ENCODE results near the gene PDE6B. TPM values are rescaled to one million over a fixed set of nuclear protein-coding genes. Genes with fewer than 3 reads are reported as not detected.

The PDE6B gene
- total RNA-seq, 1 experiment from 2014 or later, result not detected

DNA sequence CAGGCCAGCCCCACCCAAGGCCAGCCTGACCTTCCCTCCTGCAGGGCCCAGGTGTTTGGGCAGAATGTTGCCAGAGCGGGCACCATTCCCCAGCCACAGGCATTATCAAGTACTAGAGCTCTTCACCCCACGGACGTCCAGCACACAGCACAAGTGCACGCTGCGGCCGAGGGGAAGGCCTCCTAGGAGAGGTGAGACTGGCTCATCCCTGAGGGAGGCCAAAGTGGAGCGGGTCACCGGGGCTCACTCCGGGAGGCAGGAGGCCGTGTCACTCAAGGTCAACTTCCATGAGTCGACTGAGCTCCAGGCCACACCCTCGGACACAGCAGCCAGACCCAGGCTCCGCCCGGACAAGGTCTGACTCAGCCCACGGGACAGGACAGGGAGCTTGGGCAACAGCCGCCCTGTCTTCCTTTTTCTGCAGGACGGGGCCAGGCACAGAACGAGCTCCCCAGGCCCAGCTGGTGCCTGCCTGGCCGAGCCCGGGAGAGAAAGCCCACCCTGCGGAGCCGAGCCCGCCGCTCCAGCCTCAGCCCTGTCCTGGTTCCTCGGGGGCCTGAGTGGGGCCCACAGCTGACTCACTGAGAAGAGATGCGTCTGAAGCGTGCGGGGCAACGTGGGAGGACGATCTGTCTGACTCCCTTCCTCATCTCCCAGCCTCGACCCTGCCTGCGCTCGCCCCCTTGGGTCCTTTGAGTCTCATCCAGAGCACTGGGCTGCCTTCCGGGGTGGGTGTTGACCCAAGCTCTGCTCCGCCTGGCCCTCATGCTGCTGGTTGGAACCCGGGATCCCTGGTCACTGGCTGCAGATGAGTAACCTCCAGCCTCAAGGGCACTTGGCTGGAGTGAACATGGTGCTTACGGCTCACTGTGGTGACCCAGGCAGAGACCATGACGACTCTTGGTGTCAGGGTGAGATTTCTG, 61.9 kb downstream of the PDE6B start:
- ChIA-PET POLR2A (ENCODE audit: unreplicated experiment) (interaction anchor here (0.6 kb wide), 1 partner anchor 713 kb away, joined by 3 read pairs; no protein-coding TSS in a partner anchor), CTCF (no interaction called here)
- no peaks in the 10 kb centered on the region for H3K79me2 ChIP-seq (ENCODE audit: low read length)
- peaks cover 16% of the 10 kb centered on the region for H3K4me1 ChIP-seq (ENCODE audit: insufficient read depth, low read length)
- TF ChIP-seq EZH2phosphoT487 (IDR thresholded peaks at IDR 0.05; ENCODE audit: borderline replicate concordance, low read length), result no peak
- no peak for TF ChIP-seq EZH2 (IDR thresholded peaks at IDR 0.05; ENCODE audit: low read length, unreplicated experiment)
- TF ChIP-seq, protein P1, sequence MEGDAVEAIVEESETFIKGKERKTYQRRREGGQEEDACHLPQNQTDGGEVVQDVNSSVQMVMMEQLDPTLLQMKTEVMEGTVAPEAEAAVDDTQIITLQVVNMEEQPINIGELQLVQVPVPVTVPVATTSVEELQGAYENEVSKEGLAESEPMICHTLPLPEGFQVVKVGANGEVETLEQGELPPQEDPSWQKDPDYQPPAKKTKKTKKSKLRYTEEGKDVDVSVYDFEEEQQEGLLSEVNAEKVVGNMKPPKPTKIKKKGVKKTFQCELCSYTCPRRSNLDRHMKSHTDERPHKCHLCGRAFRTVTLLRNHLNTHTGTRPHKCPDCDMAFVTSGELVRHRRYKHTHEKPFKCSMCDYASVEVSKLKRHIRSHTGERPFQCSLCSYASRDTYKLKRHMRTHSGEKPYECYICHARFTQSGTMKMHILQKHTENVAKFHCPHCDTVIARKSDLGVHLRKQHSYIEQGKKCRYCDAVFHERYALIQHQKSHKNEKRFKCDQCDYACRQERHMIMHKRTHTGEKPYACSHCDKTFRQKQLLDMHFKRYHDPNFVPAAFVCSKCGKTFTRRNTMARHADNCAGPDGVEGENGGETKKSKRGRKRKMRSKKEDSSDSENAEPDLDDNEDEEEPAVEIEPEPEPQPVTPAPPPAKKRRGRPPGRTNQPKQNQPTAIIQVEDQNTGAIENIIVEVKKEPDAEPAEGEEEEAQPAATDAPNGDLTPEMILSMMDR (conservative IDR thresholded peaks at IDR 0.05; ENCODE audit: low read depth, low read length), result no peak
- H2AFZ ChIP-seq (ENCODE audit: low read length), result no peak overlapping the region; the same call in 1 of the 2 replicates
- ATAC-seq (peak; percentile 97), DNase-seq (peak; percentile 73)
- H3K9me3 ChIP-seq (ENCODE audit: low read length), result no peaks in the 10 kb centered on the region
- H3K27ac ChIP-seq (ENCODE audit: low read length), result peak overlapping the region; percentile 67
- no peaks in the 10 kb centered on the region for H3K36me3 ChIP-seq (ENCODE audit: low read depth, low read length)
- peak overlapping the region; percentile 17; the same call in 1 of the 2 replicates for H3K9ac ChIP-seq (ENCODE audit: low read length)
- peak overlapping the region; percentile 45 for H3K4me2 ChIP-seq (ENCODE audit: low read length)
- no peaks in the 10 kb centered on the region for H3F3A ChIP-seq (ENCODE audit: low read length, unreplicated experiment)
- intact Hi-C loops (cut with micrococcal nuclease), result no loop called here
- H3K4me3 ChIP-seq (ENCODE audit: low read length), result no peak overlapping the region
- no peaks in the 10 kb centered on the region for H4K20me1 ChIP-seq (ENCODE audit: low read length)
- TSS peak; percentile 39 for BruUV-seq (replicated peaks)
- no peaks in the 10 kb centered on the region for H3K27me3 ChIP-seq (ENCODE audit: low read length)
- no peaks in the 10 kb centered on the region for H3K9me2 ChIP-seq (replicated peaks; ENCODE audit: low read length)

DNA sequence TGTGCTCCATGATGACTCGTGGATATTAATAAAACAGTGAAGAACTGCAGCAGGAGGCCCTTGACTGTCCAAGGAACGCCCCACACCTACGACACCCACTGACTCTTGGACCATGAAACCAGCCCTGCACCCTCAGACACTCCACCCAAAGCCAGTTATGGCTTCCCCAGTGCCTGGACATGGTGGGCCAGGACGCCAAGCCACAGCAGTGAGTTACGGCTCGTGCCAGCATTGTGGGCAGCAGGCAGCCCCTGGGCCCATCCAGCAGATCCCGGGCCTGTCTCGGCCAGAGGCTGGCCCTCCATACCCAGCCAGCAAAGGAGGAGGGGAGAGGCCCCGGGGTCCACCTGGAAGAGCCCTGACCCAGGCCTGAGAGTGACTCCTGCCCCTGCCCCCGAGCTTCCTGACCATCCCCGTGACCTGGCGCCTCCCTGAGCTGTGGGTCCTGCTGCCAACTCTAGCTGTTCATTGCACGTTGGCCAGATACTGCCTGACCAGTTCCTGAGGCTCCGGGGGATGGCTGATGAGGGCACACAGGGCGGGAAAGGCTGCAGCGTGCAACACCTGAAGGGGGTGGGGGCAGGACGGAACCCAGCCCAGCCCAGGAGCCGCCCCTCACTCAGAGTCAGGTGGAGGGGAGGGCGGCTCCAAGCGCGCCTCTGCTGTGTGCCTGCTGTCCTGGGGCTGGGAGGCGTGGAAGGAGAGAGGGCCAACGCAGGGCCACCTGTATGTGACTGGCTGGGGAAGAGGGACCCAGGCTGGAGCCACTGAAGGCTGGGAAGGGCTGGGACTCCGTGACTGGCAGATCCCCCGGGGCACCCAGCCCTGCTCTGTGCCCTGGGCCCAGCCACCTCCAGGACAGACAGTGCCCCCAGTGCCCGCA, 62.8 kb downstream of the PDE6B start:
- no peaks in the 10 kb centered on the region for H3F3A ChIP-seq (ENCODE audit: low read length, unreplicated experiment)
- POLR2A ChIA-PET (ENCODE audit: unreplicated experiment), result no interaction called here
- TF ChIP-seq, protein P1 (conservative IDR thresholded peaks at IDR 0.05; ENCODE audit: low read depth, low read length), result no peak
- TF ChIP-seq EZH2phosphoT487 (IDR thresholded peaks at IDR 0.05; ENCODE audit: borderline replicate concordance, low read length) (no peak), EZH2 (IDR thresholded peaks at IDR 0.05; ENCODE audit: low read length, unreplicated experiment) (no peak)
- no peaks in the 10 kb centered on the region for H3K9me2 ChIP-seq (replicated peaks; ENCODE audit: low read length)
- no peaks in the 10 kb centered on the region for H3K79me2 ChIP-seq (ENCODE audit: low read length)
- H3K4me1 ChIP-seq (ENCODE audit: insufficient read depth, low read length), result peaks cover 16% of the 10 kb centered on the region
- intact Hi-C loops (cut with micrococcal nuclease), result no loop called here
- no peaks in the 10 kb centered on the region for H4K20me1 ChIP-seq (ENCODE audit: low read length)
- no peak overlapping the region; the same call in 1 of the 2 replicates for H3K9ac ChIP-seq (ENCODE audit: low read length)
- no peaks in the 10 kb centered on the region for H3K36me3 ChIP-seq (ENCODE audit: low read depth, low read length)
- no TSS peak for BruUV-seq (replicated peaks)
- DNase-seq (peak; percentile 12), ATAC-seq (peak; percentile 25; the same call in 1 of the 2 replicates)
- no peak overlapping the region for H3K4me3 ChIP-seq (ENCODE audit: low read length)
- peak overlapping the region; percentile 67; the same call in 1 of the 2 replicates for H3K27ac ChIP-seq (ENCODE audit: low read length)
- no peaks in the 10 kb centered on the region for H3K9me3 ChIP-seq (ENCODE audit: low read length)
- peak overlapping the region; percentile 45; the same call in 1 of the 2 replicates for H3K4me2 ChIP-seq (ENCODE audit: low read length)
- CTCF ChIA-PET, result no interaction called here
- no peak overlapping the region for H2AFZ ChIP-seq (ENCODE audit: low read length)
- H3K27me3 ChIP-seq (ENCODE audit: low read length), result no peaks in the 10 kb centered on the region

Measured in PC-3 (cell line).